Daoy (cell line): ENCODE results near the gene WWOX. TPM values are rescaled to one million over a fixed set of nuclear protein-coding genes. Genes with fewer than 3 reads are reported as not detected.

Source experiments
- DNase-seq: peaks from one replicate; pipeline ENCODE4 v3.0.0-alpha.2; 2015; ENCODE audit warnings: low read depth
- total RNA-seq: library from RNA; depleted of rRNA; stranded (reverse); fragments of >200 nt; shearing (Covaris generic); gene quantifications from 2 replicates; pipeline ENCODE4 v1.2.3, GENCODE V29; 2014

The WWOX gene
- total RNA-seq, 1 experiment from 2014 or later, result 21.1 TPM

DNA sequence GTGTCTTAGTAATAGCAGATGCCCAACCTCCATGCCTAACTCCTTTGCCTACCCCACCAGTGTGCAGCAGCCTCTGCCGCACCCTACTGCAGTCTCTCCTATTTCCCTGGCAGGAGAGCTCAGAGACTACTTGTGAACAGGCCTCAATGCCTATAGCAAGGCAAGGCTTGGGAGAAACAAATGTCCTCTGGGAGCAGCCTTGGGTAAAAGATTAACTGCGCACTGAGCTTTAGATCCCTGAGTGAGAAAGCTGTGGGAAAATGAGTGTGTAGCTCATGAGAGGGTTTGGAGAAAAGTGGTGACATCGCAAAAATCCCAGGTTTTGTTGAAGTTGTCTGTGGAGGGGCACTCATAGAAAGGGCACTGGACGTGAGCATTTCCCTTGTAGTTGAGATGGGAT is 335.8 kb downstream of the WWOX start:
- no peak for DNase-seq

DNA sequence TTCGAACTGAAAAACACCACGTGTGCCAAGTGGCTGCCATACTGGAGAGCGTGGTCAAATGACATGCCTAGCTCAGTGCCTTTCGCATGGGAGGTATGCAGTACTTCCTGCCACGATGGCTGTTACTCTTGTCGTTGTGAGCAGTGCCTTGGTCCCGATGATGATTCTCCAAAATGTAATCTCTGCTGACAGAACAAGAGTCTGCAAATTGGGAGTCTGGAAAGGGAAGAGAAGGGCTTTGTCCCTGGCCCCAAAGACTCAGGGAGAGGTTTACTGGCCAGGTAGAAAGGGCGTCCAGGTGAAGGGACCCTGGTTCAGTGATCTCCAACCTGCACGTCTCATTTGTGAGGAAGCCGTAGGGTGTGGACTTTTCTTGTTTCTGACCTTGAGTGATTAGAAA is 336.6 kb downstream of the WWOX start:
- no peak for DNase-seq

DNA sequence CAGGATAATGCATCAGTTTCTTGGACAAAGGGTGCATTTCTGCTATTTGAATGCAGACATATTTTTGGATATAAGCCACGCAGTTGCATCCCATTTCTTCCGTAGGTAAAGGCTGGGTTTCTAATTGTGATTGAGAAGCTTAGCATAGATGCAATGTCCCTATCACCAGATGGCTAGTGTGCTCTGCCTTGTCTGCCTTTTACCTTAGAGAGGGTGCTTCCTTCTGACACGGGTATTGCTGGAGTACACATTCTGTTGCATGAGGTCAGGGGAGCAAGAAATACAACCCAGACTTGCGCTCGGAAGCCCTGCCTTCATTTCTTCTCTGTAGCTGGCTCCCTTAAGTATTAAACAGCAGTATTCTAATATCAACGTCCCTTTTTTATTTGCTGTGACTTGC is 337.4 kb downstream of the WWOX start:
- DNase-seq, result no peak

DNA sequence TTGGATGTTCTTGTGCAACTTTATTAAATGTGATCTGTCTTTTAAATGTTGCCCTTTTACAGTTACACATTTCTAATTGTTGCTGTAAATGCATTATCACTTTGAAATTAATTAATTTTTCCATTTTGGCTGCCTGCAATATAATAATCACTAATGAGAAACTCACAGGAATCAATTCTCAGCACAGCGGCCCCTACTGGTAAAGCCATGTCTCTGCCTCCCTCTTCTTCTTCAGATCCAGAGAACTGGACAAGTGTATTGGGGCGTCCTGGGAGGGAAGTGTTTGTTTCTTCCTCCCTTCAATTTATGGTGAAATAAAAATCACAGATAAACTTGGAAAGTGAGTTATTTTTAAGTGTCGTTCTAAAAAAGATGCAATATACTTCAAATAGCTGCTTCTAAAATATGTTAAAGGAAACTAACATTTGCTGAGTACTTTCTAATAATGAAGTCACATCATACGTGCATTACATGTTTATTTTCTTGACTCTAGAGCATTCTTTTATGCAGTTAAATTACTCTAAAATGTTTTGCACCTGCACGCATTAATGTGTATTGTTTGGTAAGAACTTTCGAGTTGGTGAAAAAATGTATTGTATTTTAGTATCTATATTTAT is 338.0 kb downstream of the WWOX start:
- DNase-seq, result peak; percentile 14

DNA sequence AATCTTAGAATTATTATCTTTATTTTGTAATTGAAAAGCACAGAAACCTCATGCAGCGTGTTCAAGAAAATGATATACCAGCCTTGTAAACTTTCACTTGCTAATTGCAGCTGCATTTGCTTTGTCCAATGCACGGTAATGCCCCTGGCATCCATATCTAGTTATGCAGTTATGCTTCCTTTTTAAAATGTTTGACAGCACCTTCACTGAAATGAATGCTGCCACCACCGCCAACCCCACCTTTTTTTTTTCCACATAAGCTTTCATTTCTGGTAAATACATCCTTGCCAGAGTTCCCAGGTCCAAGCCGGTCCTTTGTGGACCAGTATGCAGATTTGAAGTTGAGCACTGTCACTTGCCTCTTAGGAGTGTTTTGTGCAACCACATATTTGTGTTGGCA is 338.8 kb downstream of the WWOX start:
- DNase-seq, result no peak

DNA sequence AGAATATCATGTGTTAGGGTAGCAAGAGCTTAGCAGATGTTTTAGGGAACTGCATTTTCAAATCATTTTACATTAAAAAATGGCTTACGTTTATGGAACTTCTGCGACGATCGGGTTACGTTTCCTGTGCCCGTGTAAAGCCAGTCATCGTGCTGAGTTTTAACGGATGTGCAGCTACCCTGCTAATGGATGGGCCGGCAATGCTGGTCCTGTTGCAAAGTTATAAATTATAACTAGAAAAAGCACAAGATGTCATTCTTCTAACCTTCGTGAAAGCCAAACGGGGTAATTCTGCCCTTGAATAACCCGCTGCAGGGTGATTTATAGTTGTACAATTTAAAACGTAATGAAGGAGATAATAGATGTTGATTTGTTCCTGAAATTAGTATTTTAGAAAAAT is 339.2 kb downstream of the WWOX start:
- no peak for DNase-seq

DNA sequence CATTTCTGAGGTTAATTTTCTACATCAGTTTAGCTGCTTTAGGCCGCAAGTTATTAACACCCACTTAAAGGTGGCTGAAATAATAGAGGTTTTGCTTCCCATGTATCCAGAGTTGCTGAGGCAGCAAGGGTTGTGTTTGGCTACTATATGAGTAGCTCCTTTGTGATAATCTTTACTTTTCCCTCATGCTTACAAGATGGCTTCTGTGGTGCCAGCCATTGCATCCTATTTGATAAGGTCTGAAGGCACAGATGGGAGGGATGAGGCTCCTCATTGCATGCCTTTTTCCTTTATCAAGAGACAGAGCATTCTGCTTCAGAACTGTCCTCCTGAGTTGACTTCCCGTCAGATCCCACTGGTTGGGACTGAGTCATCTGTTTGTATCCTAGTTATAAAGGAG is 340.2 kb downstream of the WWOX start:
- no peak for DNase-seq

DNA sequence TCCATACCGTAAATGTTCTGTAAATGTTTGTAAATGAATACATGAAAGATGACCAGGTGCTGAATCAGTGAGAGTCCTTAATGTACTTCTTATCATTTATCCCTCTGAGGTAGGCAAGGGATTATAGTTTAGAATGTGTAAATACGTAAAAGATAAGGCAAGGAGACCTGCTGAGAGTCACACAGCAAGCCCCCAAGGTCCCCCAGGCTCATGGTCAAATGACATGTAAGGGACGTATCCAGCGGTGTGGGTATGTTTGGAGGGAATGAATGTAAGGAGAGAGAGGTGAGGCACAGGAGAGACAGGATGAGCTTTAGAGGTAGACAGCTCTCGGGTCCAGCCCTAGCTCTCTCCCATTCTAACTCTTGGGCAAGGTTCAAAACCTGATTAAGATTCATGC is 341.8 kb downstream of the WWOX start:
- no peak for DNase-seq

DNA sequence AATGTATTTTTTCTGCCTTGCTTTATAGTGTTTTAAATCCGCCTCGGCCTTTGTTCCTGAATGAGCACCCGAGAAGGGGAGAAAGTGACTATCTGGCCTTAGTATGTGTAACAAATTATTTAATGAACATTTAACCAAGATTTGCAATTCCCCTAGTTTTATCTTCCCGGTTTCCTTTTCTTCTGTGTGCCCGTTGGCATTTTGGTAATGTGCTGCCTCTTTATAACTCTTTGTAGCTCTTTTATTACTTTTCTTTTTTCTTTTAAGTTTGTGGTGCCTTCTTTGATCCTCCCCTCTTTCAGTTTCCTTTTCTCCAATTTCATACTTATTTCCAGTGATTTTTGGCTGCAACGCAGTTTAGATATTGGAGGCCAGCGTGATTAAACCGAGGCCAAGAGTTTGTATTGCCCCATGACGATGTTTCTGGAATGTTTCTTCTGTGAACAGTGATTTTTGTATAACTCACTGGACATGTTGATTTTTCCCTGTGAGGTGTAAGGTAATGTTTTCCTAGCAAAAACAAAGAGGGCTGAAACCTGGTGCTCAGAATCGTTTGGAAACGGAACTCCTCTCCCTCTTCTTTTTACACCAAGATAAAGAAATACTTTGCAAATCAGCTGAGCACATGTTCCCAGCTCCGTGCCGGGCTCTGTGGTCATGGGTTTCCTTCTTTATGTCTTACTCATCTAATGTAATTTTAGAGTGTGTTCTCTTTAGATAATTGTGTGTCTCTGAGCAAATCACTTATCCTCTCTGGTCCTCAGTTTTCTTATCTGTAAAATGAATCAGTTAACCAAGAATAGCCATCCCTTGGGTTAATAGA is 344.3 kb downstream of the WWOX start:
- DNase-seq, result peak; percentile 61

DNA sequence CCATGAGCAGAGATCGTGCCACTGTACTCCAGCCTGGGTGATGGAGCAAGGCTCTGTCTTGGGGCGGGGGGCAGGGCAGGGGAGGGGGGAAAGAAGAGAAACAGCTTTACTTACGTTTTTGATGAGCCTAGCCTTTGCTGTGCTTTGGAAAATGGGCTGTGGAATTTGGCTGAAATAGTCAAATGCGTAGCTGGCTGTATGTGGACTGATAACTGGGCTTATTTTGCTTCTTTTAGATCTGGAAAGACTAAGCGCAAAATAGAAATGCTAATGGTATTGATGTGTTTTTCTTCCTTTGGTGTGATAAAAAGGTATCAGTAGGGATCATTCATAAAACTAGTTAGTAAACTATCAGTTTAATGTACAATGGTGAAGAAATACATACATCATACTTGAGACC is 346.4 kb downstream of the WWOX start:
- DNase-seq, result no peak

DNA sequence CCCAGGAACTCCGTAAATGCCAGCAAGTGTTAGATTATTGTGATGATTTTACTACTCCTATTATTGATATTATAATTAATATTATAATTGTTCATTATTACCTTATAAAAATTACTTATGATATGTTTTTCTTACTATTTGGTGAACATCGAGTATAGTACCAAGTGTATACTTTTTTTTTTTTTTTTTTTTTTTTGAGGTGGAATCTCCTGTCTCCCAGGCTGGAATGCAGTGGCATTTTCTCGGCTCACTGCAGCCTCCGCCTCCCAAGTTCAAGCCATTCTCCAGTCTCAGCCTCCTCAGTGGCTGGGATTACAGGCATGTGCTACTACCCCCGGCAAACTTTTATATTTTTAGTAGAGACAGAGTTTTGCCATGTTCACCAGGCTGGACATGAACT is 347.0 kb downstream of the WWOX start:
- no peak for DNase-seq

DNA sequence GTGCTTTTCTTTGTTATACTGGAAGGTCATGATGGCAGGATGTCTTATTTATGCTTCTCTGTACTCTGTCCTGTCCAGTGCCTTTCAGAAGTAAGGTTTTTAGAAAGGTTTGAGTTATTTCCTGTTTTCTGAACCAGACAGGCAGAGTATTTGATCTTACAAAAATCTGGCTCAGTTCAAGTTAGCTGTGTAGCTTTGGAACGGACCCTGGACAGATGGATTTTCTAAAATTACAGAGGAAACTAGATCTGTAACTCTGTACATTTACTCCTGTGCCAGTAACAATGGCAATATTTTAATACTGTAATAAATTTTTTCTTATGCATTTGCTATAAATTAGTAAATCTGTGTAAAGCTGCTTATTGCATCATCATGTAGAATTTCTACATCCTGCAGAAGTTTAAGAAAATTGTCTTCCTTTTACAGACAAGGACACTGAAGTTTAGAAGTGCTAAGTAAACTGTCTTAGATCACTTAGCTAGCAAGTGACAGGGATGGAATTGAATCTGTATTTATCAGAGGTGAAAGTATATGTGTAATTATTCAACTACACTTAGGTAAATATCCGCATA is 347.6 kb downstream of the WWOX start:
- no peak for DNase-seq

DNA sequence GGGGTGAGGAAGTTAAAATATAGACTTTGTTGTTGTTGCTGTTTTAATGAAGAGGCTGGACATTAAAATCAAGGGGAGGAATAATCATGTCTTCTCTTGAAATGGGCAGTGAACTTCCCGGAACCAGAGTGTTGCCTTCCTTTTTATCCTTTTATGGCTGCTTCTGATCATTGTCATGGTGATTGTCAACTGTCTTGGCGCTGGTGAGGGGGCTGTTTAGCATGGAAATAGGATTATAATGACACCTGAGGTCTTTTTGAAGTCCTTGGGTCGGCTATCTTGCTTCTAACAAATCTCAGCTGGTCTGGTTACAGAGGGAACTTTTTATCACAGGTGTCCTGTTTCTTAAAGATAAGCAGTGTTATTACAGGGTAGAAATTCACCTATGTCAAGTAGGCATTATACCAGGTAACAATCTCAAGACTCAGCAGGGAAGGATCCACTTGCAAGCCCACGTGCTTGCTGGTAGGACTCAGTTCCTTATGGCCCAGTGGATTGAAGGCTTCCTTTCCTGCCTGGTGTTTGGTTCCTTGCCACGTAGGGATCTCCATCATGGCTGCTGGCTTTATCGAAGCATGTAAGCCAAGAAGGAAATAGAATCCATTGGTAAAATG is 349.3 kb downstream of the WWOX start:
- DNase-seq, result no peak

DNA sequence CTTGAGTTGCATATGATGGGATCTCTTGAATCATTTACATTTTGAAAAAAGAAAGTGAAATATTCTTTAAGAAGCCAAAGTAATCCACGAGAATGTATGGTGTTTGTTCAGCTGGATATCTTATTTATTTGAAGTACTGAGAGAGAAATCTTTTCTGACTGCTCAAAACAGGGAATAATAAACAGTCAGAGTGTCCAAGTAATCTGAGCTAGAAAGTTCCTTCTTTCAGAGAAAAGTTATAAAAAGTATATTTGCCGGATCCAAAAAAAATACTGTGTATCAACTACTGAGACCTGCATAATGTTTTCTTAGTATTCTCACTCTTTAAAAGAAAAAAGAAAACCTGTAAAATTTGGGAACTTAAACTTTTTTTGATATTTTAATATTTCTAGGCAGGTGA is 350.8 kb downstream of the WWOX start:
- no peak for DNase-seq

DNA sequence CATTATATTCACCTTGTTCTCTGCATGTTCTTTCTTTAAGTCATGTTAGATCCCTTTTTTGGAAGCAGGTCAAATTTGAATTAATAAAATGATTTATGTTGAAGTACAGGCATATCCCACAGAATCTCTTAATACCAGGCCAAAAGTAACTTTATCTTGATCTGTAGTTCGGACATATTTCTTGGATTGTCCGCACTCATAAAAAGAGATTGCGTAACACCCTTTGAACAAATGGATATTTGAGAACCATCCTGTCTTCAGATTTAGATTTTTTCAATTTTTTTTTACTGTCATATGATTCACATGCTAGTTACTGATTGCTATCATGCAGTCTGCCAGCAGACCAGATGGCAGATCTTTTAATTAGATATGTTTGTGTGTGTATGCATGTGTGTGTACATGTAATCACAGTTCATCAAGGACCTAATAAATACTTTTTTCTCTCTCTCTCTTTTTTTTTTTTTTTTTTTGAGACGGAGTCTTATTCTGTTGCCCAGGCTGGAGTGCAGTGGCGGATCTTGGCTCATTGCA is 352.6 kb downstream of the WWOX start:
- no peak for DNase-seq

DNA sequence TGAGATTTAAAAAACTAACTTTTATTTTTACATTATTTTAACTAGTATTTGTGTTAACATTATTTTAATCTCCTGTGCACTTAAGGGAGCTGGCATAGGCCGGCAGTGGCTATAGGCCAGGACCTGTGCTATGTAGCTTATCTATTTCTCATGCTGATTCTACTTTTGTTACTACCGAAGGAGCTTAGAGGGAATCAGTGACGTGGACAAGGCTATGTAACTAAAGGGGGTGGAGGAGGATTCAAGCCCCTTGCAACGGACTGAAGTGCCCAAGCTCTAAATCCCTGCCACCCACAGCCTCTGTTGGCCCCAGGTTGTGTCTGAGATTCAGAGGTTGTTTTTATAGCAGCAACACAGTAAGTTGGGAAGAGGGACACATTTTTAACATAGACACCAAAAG is 356.4 kb downstream of the WWOX start:
- DNase-seq, result no peak

DNA sequence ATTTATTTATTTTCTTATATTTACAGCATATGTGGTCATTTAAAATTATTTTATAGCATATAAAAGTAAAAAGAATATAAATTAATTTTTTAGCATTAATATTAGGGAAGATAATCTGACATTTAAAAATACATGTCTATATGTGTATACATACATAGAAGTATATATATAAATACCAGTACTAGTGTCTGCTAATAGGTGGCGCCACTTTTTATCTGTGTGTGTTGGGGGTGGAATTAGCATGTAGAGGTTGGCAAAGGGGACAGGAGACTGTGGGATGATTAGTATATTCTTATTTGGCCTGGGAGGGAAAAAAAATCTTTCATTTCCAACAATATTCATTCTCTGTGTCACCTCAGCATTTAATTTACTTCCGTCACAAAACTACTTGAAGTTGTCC is 359.1 kb downstream of the WWOX start:
- no peak for DNase-seq

DNA sequence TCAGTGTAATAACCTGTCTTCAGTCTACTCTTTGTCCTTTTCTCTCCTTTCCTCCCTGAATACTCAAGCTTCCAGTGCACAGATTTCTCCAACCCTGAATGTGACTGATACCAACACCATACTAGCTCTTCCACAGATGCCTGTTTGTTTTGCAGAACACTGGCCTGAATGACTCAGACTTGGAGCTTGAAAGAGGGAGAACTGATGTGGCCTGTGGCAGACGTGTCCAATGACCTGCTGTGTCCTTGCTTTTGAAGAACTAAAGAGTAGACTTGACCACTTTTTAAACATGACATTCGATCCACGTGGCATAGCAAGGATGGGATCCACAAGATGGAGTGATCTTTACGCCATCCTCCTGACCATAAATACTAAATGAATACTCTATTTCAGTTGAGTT is 361.0 kb downstream of the WWOX start:
- DNase-seq, result no peak

DNA sequence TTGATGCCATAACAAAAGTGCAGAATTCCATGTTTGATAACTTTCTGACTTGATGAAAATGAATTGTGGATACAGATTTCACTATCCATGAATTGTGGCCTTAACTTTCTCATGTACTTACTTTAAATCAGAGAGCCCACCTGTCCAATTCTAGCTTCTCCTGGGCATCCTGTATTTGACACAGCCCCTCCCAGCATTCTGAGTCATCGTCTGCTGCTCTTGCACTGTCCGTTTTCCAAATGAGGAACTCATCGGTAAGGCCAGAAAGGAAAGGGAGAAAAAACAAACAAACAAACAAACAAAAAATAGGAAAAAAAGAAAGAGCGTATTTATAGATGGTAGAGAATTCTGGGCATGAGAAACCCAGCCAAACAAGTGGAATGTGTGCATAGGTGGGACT is 361.6 kb downstream of the WWOX start:
- DNase-seq, result no peak

DNA sequence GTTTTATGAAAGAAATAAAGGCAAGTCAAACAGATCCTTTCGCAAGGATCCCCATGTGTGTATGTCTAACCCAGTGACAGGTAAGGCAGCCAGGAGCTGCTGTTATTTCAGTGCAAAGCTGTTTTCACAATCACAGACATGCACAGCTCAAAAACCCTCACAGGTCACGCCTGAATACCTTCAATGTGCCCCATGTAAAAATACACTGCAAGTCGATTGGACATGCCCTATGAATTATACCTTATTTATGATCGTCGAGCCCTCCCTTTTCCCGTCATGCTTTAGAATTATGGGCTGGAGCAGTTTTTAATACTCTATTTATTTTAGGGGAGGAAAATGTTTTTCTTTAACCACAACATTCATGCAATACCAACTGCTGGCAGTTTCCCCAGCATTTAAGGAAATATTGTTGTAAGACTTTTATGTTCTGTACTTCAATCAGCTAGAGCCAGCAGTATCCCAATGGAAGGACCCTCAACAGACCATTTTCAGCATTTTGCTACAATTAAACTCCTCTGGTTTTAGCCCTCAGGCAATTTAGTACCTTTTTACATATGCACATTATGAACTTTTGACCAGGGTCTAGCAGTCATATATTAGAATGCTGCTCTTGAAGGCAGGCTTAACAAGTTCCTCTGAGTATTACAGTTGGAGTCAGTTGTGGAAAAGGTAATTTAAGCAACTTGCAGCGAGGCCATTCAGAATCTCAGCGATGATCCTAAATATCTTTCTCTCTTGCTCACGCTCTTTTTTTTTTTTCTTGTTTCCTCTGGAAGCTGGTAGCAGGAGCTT is 362.2 kb downstream of the WWOX start:
- DNase-seq, result peak; percentile 6

DNA sequence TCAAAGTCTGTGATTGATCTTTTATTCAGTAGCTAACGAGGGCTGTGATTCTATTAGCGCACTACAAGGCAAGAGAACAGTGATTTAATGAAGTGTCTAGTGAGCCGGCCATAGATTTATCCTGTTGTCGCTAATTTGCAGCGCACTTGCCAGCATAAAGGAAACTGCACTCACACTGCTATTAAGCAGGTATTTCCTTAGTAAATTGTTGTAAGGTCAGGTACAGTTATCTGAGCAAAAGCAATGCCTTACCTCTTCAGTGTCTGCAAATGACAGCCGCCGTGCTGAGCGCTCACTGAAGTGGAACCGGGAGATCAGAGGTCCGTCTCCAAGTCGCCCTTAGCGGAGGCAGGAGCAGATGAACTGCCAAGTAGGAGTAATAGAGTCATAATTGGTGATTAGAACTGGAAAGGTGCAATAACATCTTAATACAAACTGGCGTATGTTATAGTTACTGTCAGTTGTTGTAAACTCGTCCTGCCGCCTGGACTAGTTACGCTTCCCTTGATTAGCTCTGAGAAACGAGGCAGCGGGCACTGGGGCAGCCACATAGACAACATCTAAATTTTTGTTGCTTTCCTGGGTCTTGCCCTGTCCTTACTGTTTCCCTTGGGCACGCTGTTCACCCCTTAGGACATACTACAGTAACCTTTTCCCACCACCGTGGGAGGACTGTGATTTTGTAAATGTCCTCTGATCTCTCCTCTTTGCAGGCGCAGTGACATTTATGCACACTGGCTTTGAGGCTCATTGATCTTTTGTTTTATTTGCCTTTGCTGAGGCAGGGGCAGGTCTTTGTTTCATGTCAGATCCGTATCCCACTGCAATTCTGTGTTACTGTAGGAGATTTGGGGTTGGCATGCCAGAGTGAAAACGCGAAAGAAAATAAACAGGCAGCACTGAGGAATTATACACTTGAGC is 363.1 kb downstream of the WWOX start:
- DNase-seq, result no peak
